Amniotic stem cell (primary cell): Measurements from ENCODE around the gene IL1RAPL2.

Experiments
- DNase-seq: peaks from one replicate; lab custom pipeline; 2025; lab: John Stamatoyannopoulos, UW

Gene IL1RAPL2

DNA sequence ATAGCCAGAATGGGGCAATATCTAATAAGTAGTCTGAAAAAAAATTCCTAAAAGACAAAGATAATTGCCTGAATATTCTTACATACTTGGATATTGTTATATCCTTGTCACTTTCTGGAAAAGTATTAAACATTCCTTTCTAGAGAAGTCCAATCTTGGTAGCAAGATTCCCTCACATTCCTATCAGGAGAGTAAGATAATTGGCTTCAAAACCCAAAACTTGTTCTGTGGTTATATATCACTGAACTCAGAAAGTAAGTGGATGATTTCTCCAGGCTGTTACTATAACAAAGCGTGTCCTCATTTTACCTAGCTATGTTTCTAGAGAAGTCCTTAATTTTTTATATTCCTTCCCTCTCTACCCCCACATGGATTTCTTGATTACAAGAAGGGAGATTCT lies 700.5 kb downstream of the IL1RAPL2 start:
- no peak for DNase-seq

DNA sequence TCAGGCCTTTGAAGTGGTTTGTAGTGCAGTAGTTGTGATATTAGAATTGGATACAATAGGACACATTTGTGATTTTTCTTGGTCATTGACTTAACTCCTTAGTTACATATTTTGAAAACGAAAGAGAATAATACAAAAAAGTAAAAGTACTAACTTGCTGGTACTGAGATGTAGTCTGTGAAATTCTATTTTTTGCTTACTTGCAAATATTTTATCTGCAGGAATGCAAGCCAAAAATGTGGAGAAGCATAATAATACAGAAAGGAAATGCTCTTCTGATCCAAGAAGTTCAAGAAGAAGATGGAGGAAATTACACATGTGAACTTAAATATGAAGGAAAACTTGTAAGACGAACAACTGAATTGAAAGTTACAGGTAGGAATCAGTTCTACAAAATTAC lies 701.2 kb downstream of the IL1RAPL2 start:
- no peak for DNase-seq

DNA sequence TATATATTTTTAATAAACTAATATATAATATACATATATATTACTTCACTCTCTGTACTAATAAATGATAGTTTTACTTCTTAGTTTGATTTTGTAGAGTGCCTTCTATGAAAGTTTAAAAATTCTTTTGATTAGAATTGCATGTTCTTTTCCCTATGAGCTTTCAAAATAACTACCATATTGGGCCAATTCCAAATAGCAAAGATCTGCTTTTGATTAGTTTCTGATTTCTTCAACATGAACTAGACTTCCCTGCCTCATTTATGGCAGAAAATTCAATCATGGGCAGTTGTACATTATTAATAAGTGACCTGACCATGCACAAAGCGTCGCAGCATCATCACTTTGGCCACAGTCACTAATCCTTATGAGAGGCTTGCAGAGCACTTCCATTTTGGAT lies 703.4 kb downstream of the IL1RAPL2 start:
- DNase-seq = no peak

DNA sequence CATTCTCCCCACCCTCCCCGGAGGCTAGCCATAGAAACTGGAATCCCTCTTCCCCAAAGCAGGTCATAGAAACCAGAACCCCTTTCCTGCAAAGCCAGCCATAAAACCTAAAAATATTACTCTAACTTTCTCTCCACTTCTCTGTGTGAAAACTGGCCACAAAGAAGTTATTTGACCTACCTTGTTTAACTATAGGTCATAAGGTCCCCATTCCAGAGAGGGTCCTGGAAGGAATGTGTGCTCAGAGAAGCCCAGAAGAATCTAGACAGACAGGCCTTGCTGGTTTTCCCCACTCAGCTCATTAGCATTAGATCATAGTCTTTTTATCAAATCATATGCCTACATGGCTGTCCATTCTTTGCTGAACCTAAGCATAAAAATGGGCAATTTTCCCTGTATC lies 707.3 kb downstream of the IL1RAPL2 start:
- DNase-seq = no peak

DNA sequence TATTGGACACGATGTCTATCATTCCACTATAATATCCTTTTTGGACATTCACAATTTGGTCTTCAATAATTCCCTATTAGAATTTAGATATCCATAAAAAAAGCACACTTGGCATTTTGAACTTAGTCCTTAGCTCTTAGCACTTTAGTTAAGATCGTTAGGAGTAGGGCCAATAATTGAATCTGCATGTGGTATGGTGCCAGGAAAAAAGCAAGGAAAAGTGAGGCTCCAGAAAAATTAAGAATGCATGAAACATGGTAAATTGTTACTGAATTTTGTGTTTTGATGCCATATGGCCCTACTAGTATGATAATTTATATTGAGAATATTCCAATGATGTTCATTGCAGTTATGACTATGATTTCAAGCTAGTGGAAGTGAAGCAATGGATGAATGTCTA lies 708.1 kb downstream of the IL1RAPL2 start:
- DNase-seq = no peak

DNA sequence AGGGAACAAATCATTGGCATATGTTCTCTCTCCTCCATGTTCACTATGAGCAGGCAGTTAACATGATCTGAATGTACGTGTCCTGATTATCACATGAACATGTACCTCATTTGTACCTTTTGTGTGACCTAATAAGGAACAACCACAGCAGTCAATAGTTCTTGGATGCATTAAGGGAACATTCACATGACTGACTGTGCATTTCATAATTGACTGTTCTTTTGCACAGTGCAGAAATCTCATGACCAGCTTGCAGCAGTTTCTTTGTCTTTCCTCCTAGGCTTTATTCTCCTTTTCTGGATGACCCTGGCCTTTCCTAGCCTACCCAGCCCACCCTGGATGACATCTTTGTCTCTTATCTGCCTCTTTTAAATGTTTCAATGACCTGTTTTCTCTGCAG lies 711.1 kb downstream of the IL1RAPL2 start:
- no peak for DNase-seq

DNA sequence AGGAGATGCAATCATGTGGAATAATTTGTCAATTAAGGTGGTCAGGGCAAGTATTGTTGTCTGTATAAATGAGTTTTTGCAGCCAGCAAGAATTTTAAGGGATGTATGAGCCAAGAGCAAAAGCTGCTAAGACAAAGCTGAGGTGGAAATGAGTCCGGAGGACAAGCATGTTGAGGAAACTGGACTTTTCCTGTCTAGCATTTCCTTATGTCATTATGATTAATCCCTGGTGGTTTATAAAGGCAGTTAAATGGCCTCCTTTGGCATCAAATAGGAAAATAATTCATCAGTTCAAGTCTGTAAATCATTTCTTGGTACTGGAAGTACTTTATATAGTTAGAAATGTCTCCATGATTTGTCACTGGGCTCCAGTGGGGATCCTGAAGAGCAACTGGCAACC lies 716.1 kb downstream of the IL1RAPL2 start:
- no peak for DNase-seq

DNA sequence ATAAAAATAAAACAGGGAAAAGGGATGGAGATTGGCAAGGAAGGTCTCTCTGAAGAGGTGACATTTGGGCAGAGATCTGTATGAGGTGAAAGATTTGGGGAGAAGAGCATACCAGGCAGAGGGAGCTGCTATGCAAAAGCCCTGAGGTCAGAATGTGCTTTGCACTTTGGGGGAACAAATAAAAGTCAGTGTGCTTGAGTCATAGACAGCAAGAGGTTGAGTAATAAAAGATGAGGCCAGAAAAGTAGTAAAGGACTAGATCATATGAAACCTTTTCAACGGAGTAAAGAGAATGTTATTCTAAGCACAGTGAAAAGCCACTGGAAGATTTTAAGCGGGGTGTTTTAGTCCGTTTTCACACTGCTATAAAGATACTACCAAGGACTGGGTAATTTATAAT lies 731.0 kb downstream of the IL1RAPL2 start:
- DNase-seq = no peak

DNA sequence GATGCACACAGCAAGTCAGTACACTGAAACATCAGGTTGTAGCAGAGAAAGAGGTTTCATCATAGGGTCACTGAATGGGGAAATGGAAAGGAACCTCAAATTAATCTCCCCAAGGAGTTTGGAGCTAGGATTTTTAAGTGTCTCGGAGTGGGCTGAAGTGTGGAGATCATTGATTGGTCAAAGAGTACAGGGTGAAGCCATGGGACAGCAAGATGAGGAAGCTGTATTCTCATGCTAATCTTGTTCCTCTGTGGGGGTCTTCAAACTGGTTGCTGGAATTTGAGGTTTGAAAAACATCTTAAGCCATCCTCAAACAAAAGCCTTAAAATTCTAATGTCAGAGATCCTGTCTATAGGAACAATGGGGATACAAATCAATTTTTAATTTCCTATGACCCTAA lies 733.3 kb downstream of the IL1RAPL2 start:
- DNase-seq = no peak

DNA sequence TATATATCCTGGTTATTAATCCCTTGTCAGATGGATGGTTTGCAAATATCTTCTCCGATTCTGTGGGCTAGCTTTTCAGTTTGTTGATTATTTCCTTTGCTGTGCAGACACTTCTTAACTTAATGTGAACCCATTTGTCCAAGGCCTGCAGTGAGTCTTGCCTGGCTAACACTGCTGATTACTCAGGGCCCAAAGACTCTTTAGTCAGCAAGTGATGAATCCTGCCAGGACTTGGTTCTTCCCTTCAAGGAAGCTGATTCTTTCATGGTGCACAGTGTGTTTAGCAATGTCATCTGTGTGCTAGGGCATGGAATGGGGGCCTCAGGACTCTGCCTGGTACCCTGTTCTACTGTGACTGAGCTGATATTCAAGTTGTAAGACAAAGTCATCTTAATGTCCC lies 736.2 kb downstream of the IL1RAPL2 start:
- no peak for DNase-seq

DNA sequence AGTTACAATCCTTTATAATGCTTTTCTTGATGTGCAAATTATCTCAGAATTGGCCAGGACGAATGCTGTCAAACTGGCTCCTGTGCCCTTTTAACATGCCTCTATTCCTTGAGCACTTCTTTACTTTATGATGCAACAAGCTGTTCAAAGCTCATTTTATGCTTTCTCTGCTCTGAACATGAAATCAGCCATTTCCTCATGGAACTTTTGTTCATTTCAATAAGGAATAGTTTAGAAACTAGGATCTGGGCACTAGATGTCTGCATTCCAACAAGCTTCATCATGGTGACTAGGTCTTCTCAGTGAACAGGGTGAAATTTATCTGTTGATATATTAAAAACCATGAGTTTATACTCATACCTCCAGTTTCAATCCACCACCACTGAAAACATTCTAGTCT lies 741.8 kb downstream of the IL1RAPL2 start:
- DNase-seq = no peak

DNA sequence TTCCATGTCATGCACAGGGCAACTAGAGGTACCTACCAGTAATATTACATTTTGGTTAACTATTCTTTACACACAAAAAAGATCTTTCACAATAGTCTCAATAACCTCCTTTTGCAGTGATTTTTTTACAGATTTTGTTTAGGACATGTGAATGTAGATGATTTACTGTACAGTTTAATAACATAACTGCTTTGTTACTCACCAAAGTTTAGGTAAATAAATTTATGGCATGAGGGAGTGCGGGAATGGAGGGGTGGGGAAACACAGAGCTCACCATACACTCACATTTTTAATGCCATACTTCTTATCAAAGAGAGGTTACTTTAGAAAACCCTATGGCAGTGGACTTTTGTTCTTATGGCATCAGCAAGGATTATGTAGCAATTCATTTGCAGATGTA lies 747.6 kb downstream of the IL1RAPL2 start:
- no peak for DNase-seq

DNA sequence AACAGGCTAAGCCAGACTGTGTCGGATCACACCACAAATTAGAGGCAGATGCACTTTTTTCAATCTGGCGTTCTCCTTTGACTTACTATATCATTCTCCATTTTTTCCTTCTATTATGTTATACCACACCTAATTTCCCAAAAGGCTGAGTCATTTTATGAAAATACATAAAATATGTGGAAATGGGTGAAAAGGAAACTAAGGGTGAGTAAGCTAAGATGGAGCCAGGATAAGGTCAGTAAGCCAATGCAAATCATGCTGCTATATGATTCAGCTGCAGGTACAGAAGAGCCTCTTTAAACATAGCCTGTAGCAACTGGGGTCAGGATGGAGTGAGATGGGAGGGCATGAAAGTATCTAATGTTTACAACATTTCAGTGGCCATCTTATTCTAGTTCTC lies 748.5 kb downstream of the IL1RAPL2 start:
- no peak for DNase-seq

DNA sequence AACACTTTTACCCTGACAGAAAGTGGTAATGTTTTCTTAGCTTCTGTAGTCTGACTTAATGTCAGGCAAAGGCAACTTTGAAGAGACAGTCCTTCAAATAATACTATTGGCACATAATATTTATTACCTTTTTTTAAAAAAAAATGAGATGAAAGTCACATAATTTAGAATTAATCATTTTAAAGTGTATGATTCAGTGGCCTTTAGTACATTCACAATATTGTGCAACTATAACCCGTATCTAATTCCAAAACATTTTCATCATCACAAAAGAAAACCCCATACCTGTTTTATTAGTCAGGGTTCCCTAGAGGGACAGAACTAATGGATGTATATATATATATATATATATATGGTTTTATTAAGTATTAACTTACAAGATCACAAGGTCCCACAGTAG lies 749.2 kb downstream of the IL1RAPL2 start:
- no peak for DNase-seq

DNA sequence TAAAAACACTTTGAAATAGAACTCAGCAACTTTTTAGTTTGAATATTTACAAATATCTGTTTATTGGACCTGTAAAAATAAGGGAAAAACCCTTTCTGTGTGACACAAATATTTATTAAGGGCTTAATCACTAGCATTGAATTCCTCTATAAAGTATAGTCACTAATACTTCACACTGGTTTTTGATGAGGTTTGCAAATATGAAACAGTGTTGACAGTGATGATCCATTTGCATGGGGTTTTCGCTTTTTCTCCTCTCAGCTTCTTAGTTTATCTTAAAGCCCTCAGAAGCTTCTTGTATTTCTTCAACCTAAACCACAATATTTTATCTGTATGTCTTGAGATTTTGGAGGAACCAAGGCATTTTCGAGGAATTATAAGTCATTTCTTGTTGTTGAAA lies 751.1 kb downstream of the IL1RAPL2 start:
- DNase-seq = no peak

DNA sequence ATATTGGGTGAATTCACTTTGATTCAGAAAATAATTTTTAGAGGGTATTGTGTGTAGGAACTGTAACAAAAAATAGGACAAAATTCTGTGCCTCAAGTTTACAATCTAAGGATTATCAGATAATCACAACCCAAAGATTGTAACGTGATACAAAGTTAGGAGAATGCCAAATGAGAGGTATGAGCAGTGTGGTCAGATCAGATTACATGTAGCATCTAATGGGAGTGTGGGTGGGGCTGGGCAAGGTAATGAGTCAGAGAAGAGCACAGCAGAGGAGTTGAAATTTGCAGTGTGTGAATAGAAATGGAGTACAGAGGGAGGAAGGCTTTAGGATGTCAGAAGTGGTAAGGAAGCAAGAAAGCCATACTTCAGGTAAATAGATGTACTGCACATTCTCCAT lies 757.9 kb downstream of the IL1RAPL2 start:
- peak; percentile 16 for DNase-seq

DNA sequence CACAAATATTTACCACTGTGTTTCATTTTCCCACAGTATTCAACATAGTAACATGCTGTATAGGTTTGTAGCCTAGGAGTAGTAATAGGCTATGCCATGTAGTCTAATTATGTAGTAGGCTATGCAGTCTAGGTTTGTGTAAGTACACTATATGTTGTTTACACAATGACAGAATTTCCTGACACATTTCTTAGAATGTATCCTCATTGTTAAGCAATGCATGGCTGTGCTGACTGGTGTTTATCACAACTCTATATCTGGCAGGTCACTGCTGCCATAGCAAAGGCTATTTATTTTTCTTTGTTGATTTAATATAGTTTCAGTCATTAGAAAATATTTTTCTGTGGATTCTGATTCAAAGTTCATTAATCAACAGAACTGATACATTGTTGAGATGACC lies 762.8 kb downstream of the IL1RAPL2 start:
- no peak for DNase-seq

DNA sequence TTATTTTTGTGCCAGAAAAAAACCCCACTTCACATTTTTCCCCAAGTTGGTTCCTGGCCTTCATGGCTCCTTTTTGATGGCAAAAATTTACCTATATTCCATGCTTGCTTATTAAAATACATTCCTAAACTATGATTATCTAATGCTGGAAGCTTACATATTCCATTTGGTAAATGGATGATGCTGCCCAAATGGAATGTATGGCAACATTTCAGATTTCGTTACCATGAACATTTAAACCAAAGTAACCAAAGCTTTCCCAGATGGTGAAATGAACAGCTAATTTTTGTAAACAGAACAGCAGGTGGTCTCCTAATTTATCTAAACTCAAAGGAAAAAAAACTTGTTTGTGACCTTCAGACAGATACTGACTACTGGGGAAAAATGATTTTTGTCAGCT lies 765.2 kb downstream of the IL1RAPL2 start:
- DNase-seq = peak; percentile 7

DNA sequence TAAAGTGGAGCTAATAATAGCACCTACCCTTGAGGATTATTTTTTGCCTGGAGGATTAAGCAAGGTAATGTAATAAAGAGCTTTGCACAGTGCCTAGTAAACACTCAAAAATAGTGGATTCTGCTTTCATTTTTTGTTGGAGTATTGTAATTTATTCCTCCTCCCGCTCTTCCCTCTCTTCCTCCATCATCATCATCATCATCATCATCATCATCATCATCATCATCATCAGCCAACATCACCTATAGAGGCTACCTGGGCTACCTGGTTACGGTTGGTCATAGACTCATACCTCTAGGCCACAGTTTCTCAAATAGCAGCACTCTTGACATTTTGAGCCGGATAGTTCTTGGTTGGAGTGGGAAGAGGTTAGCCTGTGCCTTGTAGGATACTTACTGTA lies 781.4 kb downstream of the IL1RAPL2 start:
- DNase-seq = no peak

DNA sequence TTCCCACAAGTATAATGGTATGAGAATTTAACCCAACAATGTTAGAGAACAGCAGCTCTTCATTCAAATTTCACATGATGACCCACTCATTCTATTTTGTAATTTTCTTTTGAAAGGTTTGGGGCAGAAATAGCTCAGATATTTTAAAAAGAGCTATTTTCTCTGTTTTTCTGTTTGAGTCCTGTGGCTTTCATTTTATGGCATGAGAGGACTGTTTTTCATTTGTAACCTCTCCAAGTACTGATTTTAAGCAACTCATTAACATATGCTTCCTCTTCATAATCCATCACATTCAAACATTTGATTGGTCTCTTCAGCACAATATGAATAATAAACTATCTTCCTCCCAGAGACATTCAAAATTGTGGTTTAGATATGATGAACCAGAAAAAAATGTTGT lies 783.5 kb downstream of the IL1RAPL2 start:
- no peak for DNase-seq

DNA sequence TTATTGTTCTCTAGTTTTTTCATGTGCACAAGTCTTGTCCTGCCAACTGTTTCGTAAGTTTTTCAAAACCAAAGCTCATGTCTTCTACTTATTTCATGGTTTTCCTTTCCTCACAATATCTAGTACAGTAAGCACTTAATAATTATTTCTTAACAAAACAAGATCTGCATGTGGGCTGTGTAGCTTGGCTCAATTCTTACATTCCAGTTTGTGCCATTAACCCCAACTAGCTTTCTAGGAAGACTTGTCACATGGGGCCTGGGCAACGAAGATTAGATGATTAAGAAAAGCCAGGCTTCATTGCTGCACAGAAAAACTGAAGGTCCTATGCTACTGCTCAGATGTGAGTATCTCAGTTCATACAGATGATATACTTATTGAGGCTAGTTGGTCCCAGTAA lies 809.8 kb downstream of the IL1RAPL2 start:
- no peak for DNase-seq

DNA sequence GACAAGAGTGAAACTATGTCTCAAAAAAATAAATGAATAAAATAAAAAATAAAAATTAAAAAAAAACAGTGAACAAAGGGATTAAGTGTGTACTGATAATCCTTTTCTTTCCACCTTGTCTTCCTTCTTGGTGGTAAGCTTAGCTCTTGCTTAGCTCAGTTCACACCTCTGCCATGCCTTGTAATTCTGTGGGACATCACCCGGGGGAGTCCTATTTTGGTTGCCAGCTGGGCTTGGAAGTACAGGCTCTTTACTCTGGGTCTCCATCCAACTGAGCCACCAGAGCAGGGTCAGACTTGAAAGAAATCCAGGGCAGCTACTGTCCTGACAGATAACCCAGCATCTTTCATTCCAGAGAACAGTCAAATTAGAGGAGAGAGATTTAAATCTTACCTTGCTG lies 858.7 kb downstream of the IL1RAPL2 start:
- no peak for DNase-seq

DNA sequence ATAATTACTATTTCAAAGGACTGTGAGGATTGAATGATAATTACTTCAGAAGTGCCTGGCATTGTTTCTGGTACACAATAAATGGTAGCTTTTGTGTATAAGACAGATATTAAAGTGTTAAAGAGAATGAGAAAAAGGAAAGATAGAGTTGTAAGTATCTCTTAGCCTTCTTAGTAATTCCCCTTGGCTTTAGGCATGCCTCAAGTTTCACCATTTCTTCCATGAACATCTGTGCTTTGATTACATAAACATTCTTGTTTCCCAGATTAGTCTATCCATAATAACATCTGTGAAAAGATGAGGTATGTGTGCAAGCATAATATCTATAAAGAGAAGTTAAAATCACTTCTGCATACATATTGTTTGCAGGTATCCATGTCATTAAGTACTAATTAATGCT lies 885.4 kb downstream of the IL1RAPL2 start:
- no peak for DNase-seq

DNA sequence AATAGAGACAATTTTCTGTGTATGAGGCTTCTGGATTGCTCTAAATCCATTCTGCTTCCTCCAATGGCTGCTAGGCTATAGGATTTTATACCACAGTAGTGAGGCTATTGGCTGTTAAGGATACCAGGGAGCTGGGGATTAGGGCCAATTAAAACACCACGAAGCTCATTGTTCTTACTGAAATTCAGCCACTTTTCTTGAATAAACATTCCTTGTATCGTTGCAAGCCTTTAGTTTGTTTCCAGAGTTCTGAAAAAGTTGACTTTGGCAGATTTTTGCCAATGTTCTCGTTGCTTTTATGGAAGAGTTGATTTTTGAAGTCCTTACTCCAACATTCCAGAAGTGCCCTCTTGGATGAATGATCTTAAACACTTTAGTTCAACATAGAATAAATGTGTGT lies 892.8 kb downstream of the IL1RAPL2 start:
- DNase-seq = no peak

DNA sequence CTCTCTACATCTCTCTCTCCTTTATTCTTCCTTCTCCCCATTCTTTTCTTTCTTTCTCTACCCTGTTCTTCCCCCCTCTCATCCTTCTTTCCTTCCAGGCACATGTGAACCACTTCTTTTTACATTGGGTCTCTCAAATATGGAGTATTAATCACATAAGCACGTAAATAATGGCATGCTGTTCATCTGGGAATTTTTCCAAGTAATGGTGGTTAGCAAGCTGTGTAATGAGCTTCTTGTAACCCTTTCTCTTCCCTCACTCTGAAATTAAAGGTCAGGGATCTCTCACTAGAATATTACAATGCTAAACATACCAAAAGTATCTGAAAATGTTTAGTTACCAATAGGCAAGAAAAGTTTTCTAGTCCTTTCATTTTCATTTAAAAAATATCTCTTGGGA lies 894.4 kb downstream of the IL1RAPL2 start:
- DNase-seq = no peak
